Ishikawa (cell line): ENCODE data around the gene CLSTN1.

Experiments
- CEBPB ChIP-seq: IDR thresholded peaks from 2 replicates; pipeline ENCODE4 v1.6.1; 2012
- CREB1 ChIP-seq: IDR thresholded peaks from 2 replicates; pipeline ENCODE4 v1.6.1; 2012; ENCODE audit warnings: low read depth
- EGR1 ChIP-seq: IDR thresholded peaks from 2 replicates; pipeline ENCODE4 v1.6.1; 2012
- EP300 ChIP-seq: IDR thresholded peaks from 2 replicates; pipeline ENCODE4 v1.6.1; 2012; ENCODE audit warnings: borderline replicate concordance
- FOXM1 ChIP-seq: IDR thresholded peaks from 2 replicates; pipeline ENCODE4 v1.6.1; 2012; ENCODE audit warnings: low read depth, borderline replicate concordance
- NFIC ChIP-seq: IDR thresholded peaks from 2 replicates; pipeline ENCODE4 v1.6.1; 2012
- RAD21 ChIP-seq: IDR thresholded peaks from 2 replicates; pipeline ENCODE4 v1.6.1; 2012; ENCODE audit warnings: low read depth
- TAF1 ChIP-seq: IDR thresholded peaks from 2 replicates; pipeline ENCODE4 v1.6.1; 2012; ENCODE audit warnings: low read depth, mild to moderate bottlenecking
- TCF12 ChIP-seq: IDR thresholded peaks from 2 replicates; pipeline ENCODE4 v1.6.1; 2012; ENCODE audit warnings: low read depth
- TEAD4 ChIP-seq: IDR thresholded peaks from 2 replicates; pipeline ENCODE4 v1.6.1; 2012
- YY1 ChIP-seq: IDR thresholded peaks from 2 replicates; pipeline ENCODE4 v1.6.1; 2012; ENCODE audit warnings: low read depth
- ZBTB7A ChIP-seq: IDR thresholded peaks from 2 replicates; pipeline ENCODE4 v1.6.1; 2012; ENCODE audit warnings: low read depth
- TF ChIP-seq, protein P1 (sequence below): IDR thresholded peaks from 2 replicates; pipeline ENCODE4 v1.6.1; 2012
- TF ChIP-seq, protein P2 (sequence below): IDR thresholded peaks from 2 replicates; pipeline ENCODE4 v1.6.1; 2012
- TF ChIP-seq, protein P3 (sequence below): IDR thresholded peaks from 2 replicates; pipeline ENCODE4 v1.6.1; 2012; ENCODE audit warnings: low read depth, mild to moderate bottlenecking

CLSTN1 gene

DNA sequence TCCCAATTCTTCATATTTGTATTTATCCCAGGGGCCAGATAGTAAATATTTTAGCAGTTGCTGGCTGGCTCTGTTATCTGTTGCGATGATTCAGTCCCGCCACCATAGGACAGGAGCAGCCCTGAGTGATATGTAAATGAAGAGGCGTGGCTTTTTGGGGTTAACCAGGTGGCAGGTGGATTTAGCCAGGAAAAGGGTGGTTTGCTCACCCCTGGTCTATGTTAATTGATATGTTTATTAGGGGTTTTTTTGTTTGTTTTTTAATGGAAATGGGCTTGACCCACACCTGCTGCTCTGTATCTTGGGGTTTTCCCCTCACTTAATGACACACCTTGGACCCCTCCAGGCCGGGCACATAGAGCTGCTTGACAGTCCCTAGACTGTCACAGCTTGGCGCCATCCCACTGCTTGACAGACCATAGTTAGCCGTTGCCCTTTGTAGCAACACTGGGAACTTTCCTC is 109.5 kb downstream of the CLSTN1 start:
- TF ChIP-seq FOXM1 (no peak), TCF12 (no peak), EGR1 (no peak), YY1 (no peak)
- TF ChIP-seq, protein P1, sequence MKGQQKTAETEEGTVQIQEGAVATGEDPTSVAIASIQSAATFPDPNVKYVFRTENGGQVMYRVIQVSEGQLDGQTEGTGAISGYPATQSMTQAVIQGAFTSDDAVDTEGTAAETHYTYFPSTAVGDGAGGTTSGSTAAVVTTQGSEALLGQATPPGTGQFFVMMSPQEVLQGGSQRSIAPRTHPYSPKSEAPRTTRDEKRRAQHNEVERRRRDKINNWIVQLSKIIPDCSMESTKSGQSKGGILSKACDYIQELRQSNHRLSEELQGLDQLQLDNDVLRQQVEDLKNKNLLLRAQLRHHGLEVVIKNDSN = no peak
- TF ChIP-seq, protein P2, sequence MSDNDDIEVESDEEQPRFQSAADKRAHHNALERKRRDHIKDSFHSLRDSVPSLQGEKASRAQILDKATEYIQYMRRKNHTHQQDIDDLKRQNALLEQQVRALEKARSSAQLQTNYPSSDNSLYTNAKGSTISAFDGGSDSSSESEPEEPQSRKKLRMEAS = no peak
- TF ChIP-seq, protein P3, sequence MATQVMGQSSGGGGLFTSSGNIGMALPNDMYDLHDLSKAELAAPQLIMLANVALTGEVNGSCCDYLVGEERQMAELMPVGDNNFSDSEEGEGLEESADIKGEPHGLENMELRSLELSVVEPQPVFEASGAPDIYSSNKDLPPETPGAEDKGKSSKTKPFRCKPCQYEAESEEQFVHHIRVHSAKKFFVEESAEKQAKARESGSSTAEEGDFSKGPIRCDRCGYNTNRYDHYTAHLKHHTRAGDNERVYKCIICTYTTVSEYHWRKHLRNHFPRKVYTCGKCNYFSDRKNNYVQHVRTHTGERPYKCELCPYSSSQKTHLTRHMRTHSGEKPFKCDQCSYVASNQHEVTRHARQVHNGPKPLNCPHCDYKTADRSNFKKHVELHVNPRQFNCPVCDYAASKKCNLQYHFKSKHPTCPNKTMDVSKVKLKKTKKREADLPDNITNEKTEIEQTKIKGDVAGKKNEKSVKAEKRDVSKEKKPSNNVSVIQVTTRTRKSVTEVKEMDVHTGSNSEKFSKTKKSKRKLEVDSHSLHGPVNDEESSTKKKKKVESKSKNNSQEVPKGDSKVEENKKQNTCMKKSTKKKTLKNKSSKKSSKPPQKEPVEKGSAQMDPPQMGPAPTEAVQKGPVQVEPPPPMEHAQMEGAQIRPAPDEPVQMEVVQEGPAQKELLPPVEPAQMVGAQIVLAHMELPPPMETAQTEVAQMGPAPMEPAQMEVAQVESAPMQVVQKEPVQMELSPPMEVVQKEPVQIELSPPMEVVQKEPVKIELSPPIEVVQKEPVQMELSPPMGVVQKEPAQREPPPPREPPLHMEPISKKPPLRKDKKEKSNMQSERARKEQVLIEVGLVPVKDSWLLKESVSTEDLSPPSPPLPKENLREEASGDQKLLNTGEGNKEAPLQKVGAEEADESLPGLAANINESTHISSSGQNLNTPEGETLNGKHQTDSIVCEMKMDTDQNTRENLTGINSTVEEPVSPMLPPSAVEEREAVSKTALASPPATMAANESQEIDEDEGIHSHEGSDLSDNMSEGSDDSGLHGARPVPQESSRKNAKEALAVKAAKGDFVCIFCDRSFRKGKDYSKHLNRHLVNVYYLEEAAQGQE = no peak

DNA sequence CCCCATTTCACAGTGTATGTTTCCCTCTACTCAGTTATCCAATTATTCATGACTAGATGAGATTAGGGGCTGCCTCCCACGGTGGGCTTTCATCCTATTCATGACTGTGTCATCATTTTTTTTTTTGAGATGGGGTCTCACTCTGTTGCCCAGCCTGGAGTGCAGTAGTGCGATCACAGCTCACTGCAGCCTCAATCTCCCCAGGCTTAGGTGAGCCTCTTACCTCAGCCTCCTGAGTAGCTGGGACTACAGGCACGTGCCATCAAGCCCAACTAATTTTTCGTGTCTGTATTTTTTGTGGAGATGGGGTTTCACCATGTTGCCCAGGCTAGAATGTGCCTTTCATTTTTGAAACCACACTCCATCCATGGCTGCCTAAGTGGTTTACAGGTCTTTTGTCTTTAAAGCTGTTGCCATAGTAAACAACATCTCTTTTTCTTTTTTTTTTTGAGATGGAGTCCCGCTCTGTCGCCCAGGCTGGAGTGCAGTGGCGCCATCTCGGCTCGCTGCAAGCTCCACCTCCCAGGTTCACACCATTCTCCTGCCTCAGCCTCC is 112.2 kb downstream of the CLSTN1 start:
- no peak for TF ChIP-seq ZBTB7A
- TF ChIP-seq TEAD4 = no peak
- TF ChIP-seq, protein P2 = no peak
- TF ChIP-seq TCF12 = no peak
- TF ChIP-seq FOXM1 = no peak

DNA sequence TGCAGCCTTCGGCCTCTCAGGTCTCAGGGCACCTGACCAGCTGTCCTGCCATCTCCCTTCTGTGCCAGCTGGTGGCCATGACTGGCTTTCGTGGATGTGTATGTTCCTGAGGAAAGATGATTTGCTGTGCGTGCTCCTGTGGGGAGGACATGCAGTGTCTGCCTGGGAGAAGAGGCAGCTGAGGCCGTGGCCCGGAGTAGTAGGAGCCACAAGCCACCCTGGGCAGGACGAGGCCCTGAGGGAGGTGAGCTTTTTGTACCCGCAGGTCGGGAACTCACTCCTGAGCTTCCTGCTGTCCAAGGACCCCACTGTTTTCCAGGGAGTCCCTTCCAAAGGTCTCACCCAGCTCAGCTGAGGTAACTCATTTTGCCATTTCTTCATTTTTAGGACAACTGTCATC is 113.7 kb downstream of the CLSTN1 start:
- TF ChIP-seq EP300 (no peak), YY1 (no peak), TAF1 (no peak), TCF12 (no peak), FOXM1 (no peak), TEAD4 (no peak), RAD21 (no peak), ZBTB7A (no peak), CREB1 (no peak), NFIC (no peak), EGR1 (no peak), CEBPB (no peak)
- TF ChIP-seq, protein P3 = no peak
- TF ChIP-seq, protein P2 = no peak
- TF ChIP-seq, protein P1 = no peak

DNA sequence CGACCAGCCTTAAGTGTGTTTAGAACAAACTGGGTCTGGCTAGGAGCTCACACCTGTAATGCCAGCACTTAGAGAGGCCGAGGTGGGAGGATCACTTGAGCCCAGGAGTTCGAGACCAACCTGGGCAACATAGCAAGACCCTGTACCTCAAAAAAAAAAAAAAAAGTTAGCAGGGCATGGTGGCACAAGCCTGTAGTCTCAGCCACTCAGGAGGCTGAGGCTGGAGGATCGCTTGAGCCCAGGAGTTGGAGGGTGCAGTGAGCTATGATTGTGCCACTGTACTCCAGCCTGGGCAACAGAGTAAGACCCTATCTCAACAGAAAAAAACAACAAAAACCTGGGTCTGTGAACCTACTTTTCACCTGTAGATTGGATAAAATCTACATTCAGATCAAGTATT is 117.6 kb downstream of the CLSTN1 start:
- TF ChIP-seq RAD21 = no peak
- no peak for TF ChIP-seq FOXM1
- TF ChIP-seq CREB1 = no peak
- TF ChIP-seq, protein P1 = no peak
- TF ChIP-seq CEBPB = no peak
- no peak for TF ChIP-seq YY1
- TF ChIP-seq, protein P3 = no peak
- no peak for TF ChIP-seq NFIC
- no peak for TF ChIP-seq ZBTB7A
- TF ChIP-seq, protein P2 = no peak
- TF ChIP-seq EP300 = no peak
- TF ChIP-seq TCF12 = no peak
